Kidney (tissue), 14 donors: ENCODE results near the gene MICAL2. TPM values are rescaled to one million over a fixed set of nuclear protein-coding genes. Genes with fewer than 3 reads are reported as not detected.

ENCODE experiments used
- DNase-seq, 5 donors: peaks; one replicate each; pipeline ENCODE4 v3.0.0-alpha.2; 2013 to 2020
- FAIRE-seq: peaks from 2 replicates; lab custom pipeline; 2012; peaks lifted over from hg19 to GRCh38; lab: Jason Lieb, UNC
- H3K27ac ChIP-seq, 2 donors: one replicate each; pipeline ENCODE4 v1.7.0; 2013; ENCODE audit warnings: low read depth in 2 of 2, low read length in 2 of 2, inconsistent platforms in 1 of 2
- H3K27me3 ChIP-seq: one replicate; pipeline ENCODE4 v1.7.1; 2013; ENCODE audit warnings: low read length, inconsistent platforms; ENCODE audit not compliant: control insufficient read depth, insufficient read depth
- H3K36me3 ChIP-seq, 3 donors: one replicate each; pipeline versions ENCODE4 v1.7.0 to v1.7.1; 2013; ENCODE audit warnings: low read length in 3 of 3, control low read depth in 1 of 3, inconsistent platforms in 1 of 3; ENCODE audit not compliant: insufficient read depth in 3 of 3, control insufficient read depth in 2 of 3
- H3K4me1 ChIP-seq, 3 donors: one replicate each; pipeline versions ENCODE4 v1.7.0 to v1.7.1; 2013; ENCODE audit warnings: low read length in 3 of 3, inconsistent platforms in 1 of 3, low read depth in 1 of 3; ENCODE audit not compliant: control insufficient read depth in 2 of 3, insufficient read depth in 2 of 3
- H3K4me3 ChIP-seq, 3 donors: one replicate each; pipeline versions ENCODE4 v1.7.0 to v1.8.1; 2013; ENCODE audit warnings: low read length in 3 of 3, control low read depth in 1 of 3, inconsistent platforms in 1 of 3
- H3K9ac ChIP-seq, 3 donors: one replicate each; pipeline versions ENCODE4 v1.7.0 to v1.7.1; 2013; ENCODE audit warnings: low read length in 3 of 3, control low read depth in 1 of 3, inconsistent platforms in 1 of 3
- H3K9me3 ChIP-seq, 3 donors: one replicate each; pipeline versions ENCODE4 v1.7.0 to v1.7.1; 2013; ENCODE audit warnings: low read length in 3 of 3, control low read depth in 1 of 3, inconsistent platforms in 1 of 3; ENCODE audit not compliant: control insufficient read depth in 2 of 3, insufficient read depth in 1 of 3
- intact Hi-C: fragments of 100-400 bp; cut with DNase I; formaldehyde crosslinking; loops from one replicate; pipeline ENCODE4 v1.11.1; 2022
- polyA plus RNA-seq: library from polyadenylated mRNA; stranded (reverse); fragments of 350-450 nt; fragmentation: Illumina TruSeq; extraction: RNeasy Lipid Tissue Mini Kit (QIAGEN cat#74804); gene quantifications from one replicate; pipeline ENCODE4 v1.2.3, GENCODE V29; 2014; ENCODE audit warnings: low read depth, low replicate concordance; ENCODE audit not compliant: insufficient read depth
- total RNA-seq: library from RNA; stranded (reverse); fragmentation: NEBNext Ultra II Directional; extraction: Animal tissue kit (Norgen Biotek cat#: 25700); gene quantifications from one replicate; pipeline ENCODE4 v1.2.1, GENCODE V29; 2021
- TF ChIP-seq, protein P1 (sequence below): IDR thresholded peaks from 3 replicates; pipeline ENCODE4 v1.5.1; 2012; ENCODE audit warnings: mild to moderate bottlenecking, moderate library complexity, borderline replicate concordance; ENCODE audit not compliant: insufficient read depth; ENCODE audit errors: extremely low read depth
- donor health status: control.
- donor health status: control.
- donor health status: control.
- donor health status: control.
- donor health status: control.
- donor health status: DM: yes; HTN: yes; CAD: no.
- donor health status: Normal renal cell carcinoma (clear cell type).

The MICAL2 gene
- total and polyA plus RNA-seq, 2 donors from 2014 or later: 7.8 to 64.5 TPM

DNA sequence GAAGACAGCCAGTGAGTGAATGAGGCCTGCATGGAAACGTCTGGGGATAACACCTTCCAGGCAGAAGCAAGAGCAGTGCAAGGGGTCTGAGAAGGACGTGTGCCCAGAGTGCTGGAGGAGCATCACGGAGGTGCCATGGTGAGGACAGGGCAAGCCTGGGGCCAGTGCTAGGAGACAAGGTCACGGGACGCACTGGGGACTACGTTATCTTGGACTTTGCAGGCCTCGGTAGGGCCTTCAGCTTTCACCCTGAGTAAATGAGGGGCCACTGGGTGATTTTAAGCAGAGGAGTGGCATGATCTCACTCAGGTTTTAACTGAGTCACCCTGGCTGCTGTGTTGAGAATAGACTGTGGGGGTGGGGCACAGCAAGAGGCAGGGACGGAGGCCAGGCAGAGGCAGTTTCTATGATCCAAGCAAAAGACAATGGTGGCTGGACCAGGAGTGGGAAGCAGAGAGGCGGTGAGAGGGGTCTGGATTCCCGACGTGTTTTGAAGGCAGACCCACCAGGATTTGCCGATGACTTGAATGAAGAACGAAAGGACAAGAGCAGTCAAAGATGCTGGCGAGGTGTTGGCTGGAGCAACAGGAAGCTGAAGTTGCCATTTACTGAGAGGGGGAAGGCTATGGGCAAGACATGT lies 164.3 kb downstream of the MICAL2 start:
- Histone ChIP-seq H3K4me3 (no peak overlapping the region), H3K27me3 (no peaks in the 10 kb centered on the region), H3K4me1 (no peaks in the 10 kb centered on the region), H3K27ac (no peak overlapping the region), H3K36me3 (no peaks in the 10 kb centered on the region), H3K9ac (no peak overlapping the region), H3K9me3 (no peaks in the 10 kb centered on the region)
- FAIRE-seq: no peak
- peak in 1 of 5 donors; percentile 24 for DNase-seq
- intact Hi-C loops: loop anchor here (10.0 kb wide), 1 partner anchor 350 kb away; no protein-coding TSS in a partner anchor
- TF ChIP-seq, protein P1, sequence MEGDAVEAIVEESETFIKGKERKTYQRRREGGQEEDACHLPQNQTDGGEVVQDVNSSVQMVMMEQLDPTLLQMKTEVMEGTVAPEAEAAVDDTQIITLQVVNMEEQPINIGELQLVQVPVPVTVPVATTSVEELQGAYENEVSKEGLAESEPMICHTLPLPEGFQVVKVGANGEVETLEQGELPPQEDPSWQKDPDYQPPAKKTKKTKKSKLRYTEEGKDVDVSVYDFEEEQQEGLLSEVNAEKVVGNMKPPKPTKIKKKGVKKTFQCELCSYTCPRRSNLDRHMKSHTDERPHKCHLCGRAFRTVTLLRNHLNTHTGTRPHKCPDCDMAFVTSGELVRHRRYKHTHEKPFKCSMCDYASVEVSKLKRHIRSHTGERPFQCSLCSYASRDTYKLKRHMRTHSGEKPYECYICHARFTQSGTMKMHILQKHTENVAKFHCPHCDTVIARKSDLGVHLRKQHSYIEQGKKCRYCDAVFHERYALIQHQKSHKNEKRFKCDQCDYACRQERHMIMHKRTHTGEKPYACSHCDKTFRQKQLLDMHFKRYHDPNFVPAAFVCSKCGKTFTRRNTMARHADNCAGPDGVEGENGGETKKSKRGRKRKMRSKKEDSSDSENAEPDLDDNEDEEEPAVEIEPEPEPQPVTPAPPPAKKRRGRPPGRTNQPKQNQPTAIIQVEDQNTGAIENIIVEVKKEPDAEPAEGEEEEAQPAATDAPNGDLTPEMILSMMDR: no peak

DNA sequence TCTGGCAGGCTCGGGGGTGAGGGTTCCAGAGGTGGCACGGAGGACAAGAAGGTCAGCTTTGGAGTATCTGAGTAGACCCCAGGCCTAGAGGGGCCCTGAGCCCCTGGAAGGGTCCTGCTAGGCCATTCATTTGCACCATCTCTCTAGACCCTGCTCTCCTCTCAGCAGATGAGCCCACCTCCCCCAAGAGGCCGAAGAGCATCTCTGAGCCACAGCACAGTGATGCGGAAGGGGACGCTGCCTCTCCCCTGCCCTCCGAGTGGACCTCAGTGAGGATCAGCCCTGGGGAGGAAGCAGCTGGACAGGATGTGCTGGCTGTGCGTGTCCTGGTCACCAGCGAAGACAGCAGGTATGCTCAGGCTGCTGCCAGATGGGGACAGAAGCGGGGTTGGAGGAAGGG lies 165.4 kb downstream of the MICAL2 start:
- H3K9ac ChIP-seq: no peak overlapping the region
- H3K4me1 ChIP-seq: no peaks in the 10 kb centered on the region
- no peak overlapping the region for H3K27ac ChIP-seq
- DNase-seq (peak in 2 of 5 donors; percentile 23 to 71), FAIRE-seq (no peak)
- H3K9me3 ChIP-seq: no peaks in the 10 kb centered on the region
- TF ChIP-seq, protein P1: no peak
- intact Hi-C loops: loop anchor here (10.0 kb wide), 1 partner anchor 351 kb away; no protein-coding TSS in a partner anchor
- no peaks in the 10 kb centered on the region for H3K36me3 ChIP-seq
- H3K4me3 ChIP-seq: no peak overlapping the region
- no peaks in the 10 kb centered on the region for H3K27me3 ChIP-seq

DNA sequence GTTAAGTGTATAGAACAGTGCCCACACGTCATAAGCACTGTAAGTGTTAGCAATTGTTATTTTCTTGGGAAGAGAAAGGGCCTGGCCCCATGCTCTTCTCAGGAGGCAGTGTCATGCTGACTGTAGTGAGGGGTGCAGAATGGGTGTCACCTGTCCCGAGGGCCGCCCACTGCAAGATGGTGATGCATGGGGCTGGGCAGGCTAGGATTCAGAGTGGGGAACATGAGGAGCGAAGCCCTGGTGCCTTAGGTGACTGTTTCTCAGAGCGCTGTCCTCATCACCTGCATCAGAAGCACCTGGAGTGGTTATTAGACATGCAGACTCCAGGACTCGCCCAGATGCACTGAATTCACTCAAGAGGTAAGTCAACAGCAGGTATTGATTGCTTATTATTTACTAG lies 166.0 kb downstream of the MICAL2 start:
- peak in 1 of 5 donors; percentile 56 for DNase-seq
- intact Hi-C loops: loop anchor here (10.0 kb wide), 1 partner anchor 352 kb away; no protein-coding TSS in a partner anchor
- no peak for FAIRE-seq

More for the DNA sequence above, 166.0 kb downstream of the MICAL2 start:
- TF ChIP-seq, protein P1: no peak
- Histone ChIP-seq H3K27me3 (no peaks in the 10 kb centered on the region), H3K36me3 (no peaks in the 10 kb centered on the region), H3K4me3 (no peak overlapping the region), H3K9ac (no peak overlapping the region), H3K9me3 (no peaks in the 10 kb centered on the region), H3K27ac (no peak overlapping the region), H3K4me1 (no peaks in the 10 kb centered on the region)
